GM18502 (cell line): ENCODE results near the gene IL24.

ENCODE experiments used
- ATAC-seq: cut with Tn5 transposase; IDR thresholded peaks from one replicate; pipeline ENCODE4 v1.9.1; 2021; ENCODE audit warnings: mild to moderate bottlenecking; ENCODE audit not compliant: unreplicated experiment, poor library complexity

IL24 gene

DNA sequence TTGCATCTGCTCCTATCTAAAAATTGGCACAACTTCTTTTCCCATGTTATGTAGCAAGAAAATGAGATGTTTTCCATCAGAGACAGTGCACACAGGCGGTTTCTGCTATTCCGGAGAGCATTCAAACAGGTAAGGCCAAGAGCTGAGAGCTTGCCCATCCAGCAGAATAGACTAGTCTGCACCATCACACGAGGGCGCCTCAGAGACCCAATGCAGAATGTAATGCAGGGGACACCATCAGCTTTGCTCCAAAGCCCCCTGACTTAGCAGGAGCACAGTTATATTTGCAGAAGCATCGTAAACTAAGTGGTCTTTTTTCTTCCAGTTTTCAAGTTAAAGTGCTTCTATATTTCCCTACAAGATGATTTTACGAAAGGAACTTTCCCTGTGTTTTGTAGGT is 4.7 kb downstream of the IL24 start:
- no peak for ATAC-seq

GRCh38 chr1:206902702-206903101 is 5.5 kb downstream of the IL24 start:
- no peak for ATAC-seq

- ATAC-seq: no peak
Measured at GRCh38 chr1:206903687-206904086, 6.4 kb downstream of the IL24 start.

GRCh38 chr1:206904423-206905142 is 7.3 kb downstream of the IL24 start:
- no peak for ATAC-seq

GRCh38 chr1:206905295-206906164 is 8.3 kb downstream of the IL24 start:
- ATAC-seq: peak; percentile 71

- ATAC-seq: no peak
Measured at GRCh38 chr1:206907304-206907991, 10.2 kb downstream of the IL24 start.

DNA sequence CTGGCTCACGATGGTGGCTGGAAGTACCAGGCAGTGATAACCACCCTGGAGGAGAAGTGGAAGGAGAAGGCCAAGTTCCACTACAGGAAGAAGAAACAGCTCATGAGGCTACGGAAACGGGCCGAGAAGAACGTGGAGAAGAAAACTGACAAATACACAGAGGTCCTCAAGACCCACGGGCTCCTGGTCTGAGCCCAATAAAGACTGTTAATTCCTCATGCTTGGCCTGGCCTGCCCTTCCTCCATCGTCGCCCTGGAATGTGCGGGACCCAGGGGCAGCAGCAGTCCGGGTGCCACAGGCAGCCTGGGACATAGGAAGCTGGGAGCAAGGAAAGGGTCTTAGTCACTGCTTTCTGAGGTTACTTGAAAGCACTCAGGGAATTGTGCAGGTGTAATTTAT is 10.8 kb downstream of the IL24 start:
- ATAC-seq: no peak

DNA sequence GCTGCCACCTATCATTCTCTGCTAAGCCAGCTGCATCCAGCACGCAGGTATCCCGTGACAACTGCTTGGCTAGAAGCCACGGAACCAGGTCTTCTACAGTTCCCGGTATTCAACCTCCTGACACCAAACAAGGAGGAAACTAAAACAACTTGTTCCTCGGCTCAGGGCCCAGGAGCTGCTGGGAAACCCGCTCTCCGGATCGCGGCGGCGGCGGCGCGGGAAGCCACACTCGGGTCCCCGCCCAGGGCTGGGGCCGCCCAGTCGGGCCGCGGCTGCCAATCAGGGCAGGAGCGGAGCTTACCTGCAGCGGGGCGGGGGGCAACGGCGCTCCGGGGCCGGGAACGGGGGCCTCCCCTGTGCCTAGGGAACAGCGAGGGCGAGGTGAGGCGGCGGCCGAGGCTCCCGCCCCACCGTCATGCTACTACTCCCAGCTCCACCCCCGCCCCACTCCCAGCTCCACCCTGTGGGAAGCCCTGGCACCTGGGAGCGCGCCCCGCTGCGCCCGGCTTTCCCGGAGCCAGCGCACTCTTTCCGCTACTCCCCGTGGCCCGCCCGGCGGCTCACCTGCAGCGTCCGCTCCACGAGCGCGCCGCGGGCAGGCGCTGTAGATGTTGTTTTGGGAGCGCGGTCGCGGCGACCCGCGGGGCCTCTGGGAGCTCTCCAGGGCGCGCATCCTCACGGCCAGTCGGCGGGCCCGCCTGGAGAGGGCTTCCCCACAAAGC is 12.1 kb downstream of the IL24 start:
- ATAC-seq: no peak

DNA sequence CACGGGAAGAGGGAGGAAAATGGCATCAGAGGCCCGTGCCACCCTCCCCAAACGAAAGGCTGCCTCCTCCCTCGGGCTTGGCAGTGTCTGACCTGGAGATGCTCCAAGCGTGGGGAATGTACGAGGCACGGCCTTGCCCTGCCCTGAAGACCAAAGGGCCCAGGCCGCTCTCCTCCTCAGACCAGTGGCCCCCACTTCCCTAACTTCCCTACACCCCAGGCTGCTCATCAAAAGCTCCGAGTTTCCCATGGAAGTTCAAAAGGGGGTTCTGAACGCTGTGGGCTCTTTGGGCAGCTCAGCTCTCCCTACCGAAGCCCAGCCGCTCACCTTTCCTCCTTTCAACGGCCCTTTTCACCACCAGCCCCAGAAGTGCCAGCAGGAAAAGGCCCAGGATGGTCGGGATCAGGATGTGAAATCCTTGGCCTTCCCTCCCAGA is 12.7 kb downstream of the IL24 start:
- ATAC-seq: no peak

DNA sequence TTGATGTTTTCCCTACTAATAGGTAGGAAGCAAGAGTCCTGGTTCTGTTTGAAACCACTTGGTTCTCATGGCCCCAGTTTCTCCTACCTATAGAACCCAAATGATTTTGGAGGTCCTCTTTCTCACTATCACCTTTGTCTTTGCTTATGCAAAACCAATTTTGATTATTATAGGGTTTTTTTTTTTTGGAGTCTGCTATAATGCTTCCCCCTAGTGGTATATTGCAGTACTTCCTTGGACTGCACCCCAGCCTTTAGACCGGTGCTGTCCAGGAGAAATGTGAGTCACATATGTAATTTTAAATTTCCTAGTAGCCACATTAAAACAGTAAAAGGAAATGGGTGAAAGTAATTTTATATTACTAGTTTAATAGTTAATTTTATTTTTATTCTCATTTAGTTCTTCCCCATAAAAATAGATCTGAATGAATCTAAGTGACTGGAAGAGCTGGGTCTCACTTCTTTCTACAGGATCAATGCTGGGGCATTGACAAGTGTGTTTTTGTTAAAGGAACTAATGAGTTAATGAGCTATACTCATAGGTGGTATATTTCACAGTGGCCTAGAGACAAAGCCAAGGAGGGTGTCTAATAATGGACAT is 13.9 kb downstream of the IL24 start:
- no peak for ATAC-seq

GRCh38 chr1:206912445-206913095 is 15.3 kb downstream of the IL24 start:
- peak; percentile 64 for ATAC-seq

DNA sequence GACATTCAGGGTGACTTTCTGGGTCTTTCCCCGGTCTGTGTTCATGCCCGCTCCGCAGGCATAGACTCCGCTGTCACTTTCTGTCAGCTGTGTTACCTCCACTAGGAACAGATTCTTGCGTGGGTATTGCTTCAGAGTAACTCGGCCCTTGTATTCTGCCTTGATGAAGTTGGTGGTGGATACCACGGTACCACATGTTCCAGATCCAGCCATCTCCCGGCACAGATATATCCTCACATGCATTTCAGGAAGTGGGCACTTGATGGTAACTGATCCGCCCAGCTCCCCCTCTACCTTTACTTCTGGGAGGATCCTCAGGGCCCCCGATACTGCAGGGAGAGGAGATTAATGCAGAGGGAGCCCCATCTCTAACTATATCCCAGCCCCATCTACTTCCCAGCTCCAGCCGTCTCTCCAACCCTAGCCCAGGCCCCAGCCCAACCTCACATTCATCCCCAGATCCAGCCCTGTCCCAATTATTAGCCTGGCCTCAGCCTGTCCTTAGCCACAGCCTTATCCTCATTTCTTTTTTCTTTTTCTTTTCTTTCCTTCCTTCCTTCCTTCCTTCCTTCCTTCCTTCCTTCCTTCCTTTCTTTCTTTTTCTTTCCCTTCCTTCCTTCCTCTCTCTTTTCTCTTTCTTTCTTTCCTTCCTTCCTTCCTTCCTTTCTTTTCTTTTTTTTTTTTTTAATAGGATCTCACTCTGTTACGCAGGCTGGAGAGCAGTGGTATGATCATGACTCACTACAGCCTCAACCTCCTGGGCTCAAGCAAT is 16.7 kb downstream of the IL24 start:
- no peak for ATAC-seq

DNA sequence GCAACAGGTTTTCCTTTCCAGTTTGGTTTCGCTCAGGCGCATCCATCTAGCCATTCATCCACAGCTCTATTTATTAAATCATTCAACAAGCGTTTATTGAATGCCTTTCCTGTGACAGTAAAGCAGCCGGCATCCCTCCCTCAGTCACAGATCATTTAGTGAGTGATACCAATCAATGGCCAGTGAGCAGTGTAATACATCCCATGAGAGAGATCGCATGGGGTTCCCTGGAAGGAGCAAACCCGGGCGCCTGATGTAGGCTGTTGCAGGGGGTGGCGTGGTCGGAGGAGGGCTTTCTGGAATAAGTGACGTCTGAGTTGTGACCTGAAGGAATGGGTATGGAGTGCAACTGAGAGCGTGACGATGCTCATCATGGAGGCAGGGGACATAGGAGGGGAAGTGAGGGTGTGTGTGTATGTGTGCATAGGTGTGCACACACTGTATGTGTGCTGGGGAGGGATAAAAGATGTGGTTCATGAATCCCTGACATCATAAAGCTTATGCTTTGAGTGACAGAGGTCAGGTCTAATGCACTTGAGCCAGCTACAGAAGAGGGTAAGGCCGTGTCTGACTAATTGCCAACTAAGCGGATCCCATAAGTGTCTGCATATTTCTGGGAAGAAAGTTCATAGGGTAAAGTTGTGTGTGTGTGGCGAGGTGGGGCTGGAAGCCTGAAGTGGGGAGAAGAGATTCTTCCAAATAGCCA is 17.9 kb downstream of the IL24 start:
- no peak for ATAC-seq

DNA sequence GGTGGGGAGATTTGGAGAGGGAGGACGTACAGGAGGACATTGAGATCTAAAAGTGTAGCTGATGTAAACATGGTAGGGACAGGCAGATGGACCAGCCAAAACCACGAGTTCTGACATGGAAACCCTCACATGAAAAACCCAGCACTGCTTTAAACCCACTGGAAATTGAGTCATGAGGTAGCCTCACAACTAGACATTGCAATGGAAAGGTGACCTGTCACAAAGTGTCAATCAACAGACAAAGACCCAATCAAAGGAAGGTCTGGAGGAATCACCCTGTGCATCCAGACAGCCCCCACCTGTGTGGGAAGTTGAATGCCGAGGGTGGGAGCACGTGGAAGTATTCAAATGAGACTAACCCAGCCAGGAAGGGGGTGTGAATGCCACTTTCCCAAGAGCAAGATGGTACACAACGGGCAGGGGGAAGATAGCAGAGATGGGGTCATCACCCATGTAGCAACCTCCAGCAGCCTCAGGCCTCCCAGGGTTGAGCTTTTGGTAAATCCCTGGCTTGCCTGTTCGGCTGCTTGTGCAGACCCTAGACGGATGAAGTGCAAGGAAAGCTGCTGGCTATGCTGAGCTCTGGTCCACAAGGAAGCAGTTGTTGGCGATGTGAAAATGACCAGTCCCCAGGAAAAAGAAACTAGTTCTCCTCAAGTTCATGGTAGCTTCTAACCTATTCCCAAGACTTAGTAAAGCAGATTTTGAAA is 18.9 kb downstream of the IL24 start:
- ATAC-seq: no peak

GRCh38 chr1:206918076-206918475 is 20.8 kb downstream of the IL24 start:
- ATAC-seq: no peak

GRCh38 chr1:206921772-206922265 is 24.6 kb downstream of the IL24 start, which contains the start of gene FCMR:
TSS of gene FCMR (minus strand) at chr1:206921941. CDS start at chr1:206921854, 87 bp downstream.
- ATAC-seq: peak; percentile 26

DNA sequence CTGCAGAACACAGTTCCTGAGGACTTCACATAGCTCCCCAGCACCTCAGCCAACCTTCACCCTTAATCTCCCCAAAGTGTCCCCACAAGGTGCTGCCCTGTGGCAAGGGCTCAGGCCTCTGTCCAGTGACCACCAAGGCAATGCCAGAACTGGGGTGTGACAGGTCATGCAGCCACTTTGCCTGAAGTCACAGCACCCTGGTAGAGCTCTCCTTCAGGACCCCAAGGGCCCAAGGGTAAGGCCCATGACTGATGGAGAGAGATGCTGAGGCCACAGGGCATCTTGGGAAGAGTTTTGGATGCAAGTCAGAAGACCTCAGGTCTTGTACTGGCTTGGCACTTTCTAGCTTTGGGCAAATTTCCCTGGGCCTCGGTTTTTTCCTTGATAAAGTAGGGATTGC is 25.3 kb downstream of the IL24 start:
- ATAC-seq: no peak
